SH-SY5Y (cell line): Measurements from ENCODE around the gene SMTN.

Experiments used
- GATA2 ChIP-seq: IDR thresholded peaks from 2 replicates; pipeline ENCODE4 v1.6.1; 2011; ENCODE audit warnings: mild to moderate bottlenecking, low read depth, low read length
- GATA3 ChIP-seq: IDR thresholded peaks from 2 replicates; pipeline ENCODE4 v1.6.1; 2011; ENCODE audit warnings: low read depth, mild to moderate bottlenecking, low read length, moderate library complexity

DNA sequence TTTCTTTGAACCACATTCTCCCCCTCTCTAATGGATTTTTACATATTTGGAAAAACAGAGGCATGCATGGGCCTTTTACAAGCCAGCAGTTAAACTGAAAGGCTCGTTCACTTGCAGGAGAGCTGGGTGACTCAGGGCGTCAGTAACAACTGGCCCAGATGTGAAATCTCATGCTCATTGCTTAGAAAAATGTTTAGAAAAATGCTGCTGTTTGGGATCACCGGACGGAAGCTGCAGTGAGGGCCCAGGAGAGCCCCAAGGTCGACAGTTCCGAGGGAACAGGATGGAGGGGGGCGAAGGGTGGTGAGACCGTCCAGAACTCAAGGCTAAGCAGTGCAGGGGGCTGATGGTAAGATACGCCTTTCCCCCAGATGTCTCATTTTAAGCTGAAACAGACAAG lies 41.7 kb upstream of the SMTN start:
- TF ChIP-seq GATA2: no peak
- no peak for TF ChIP-seq GATA3
